Testis (tissue), 3 donors: ENCODE results near the gene TNS1. TPM values are rescaled to one million over a fixed set of nuclear protein-coding genes. Genes with fewer than 3 reads are reported as not detected.

Experiments used
- DNase-seq: peaks from one replicate; pipeline ENCODE4 v3.0.0-alpha.2; 2019
- H3K27ac ChIP-seq, 2 donors: fragments of 200-600 bp; sonication (generic); one replicate each; pipeline ENCODE4 v1.5.1; 2019
- H3K27me3 ChIP-seq: fragments of 200-600 bp; sonication (generic); one replicate; pipeline ENCODE4 v1.5.1; 2019
- H3K36me3 ChIP-seq: fragments of 200-600 bp; sonication (generic); one replicate; pipeline ENCODE4 v1.5.1; 2017; ENCODE audit warnings: low read depth; ENCODE audit errors: missing control alignments
- H3K4me1 ChIP-seq: fragments of 200-600 bp; sonication (generic); one replicate; pipeline ENCODE4 v1.5.1; 2019
- H3K4me3 ChIP-seq, 2 donors: fragments of 200-600 bp; sonication (generic); one replicate each; pipeline ENCODE4 v1.5.1; 2017 to 2019
- H3K9me3 ChIP-seq: fragments of 200-600 bp; sonication (generic); one replicate; pipeline ENCODE4 v1.5.1; 2017
- CTCF ChIP-seq, 3 experiments: fragments of 450-650 bp in 2 of 3; fragments of 200-600 bp in 1 of 3; sonication (generic) in 1 of 3; IDR thresholded peaks; one replicate each; pipeline ENCODE4 v1.5.1; 2016 to 2019; ENCODE audit warnings: antibody characterized with exemption in 3 of 3, mild to moderate bottlenecking in 2 of 3, moderate library complexity in 1 of 3
- POLR2A ChIP-seq: fragments of 450-650 bp; IDR thresholded peaks from one replicate; pipeline ENCODE4 v1.6.1; 2017; ENCODE audit warnings: antibody characterized with exemption, mild to moderate bottlenecking, moderate library complexity
- WGBS, 2 donors: methylation state at CpG; one replicate each; pipeline ENCODE4 v1.1.5; 2018; 5-methylcytosine and 5-hydroxymethylcytosine counted together
- intact Hi-C: fragments of 100-400 bp; cut with DNase I; formaldehyde crosslinking; loops from one replicate; pipeline ENCODE4 v1.15.1; 2023; ENCODE audit warnings: low total_unique reads
- polyA plus RNA-seq: library from polyadenylated mRNA; stranded (reverse); fragments of 350-450 nt; fragmentation: Illumina TruSeq; extraction: RNeasy Lipid Tissue Mini Kit (QIAGEN cat#74804); gene quantifications from one replicate; pipeline ENCODE4 v1.2.3, GENCODE V29; 2014; ENCODE audit warnings: low read depth, low replicate concordance; ENCODE audit not compliant: insufficient read depth
- total RNA-seq, 2 donors: library from RNA; depleted of rRNA; stranded (reverse); fragments of >200 nt; gene quantifications; one replicate each; pipeline ENCODE4 v1.2.3, GENCODE V29; 2016

TNS1 gene
- total and polyA plus RNA-seq, 3 donors from 2014 or later: 75.9 to 256 (median 227) TPM

DNA sequence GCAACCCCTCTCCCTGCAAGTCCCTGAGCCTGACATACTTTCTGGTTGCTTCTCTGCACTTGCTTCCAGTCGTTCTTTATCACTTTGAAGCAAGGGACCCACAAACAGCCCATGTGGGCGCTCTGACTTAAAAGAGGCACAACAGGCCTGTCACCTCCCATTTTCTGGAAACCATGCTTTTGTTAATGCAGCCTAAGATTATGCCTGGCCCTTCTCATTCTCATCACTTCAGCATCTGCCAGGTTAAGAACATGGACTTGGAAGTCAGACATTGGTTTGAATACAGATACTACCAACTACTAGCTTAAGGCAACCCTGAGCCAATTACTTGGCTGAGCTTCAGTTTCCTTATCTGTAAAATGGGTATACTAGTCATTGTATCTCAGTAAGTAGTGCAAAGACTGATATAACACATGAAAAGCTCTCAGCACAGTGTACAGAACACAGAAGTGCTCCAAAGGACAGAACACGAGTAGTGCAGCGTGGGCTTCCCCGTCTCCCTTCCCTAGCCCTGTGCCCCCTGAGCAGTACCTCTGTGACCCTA lies 141.4 kb downstream of the TNS1 start:
- Histone ChIP-seq H3K4me1 (peaks cover 30% of the 10 kb centered on the region), H3K27me3 (no peaks in the 10 kb centered on the region), H3K4me3 (no peak overlapping the region), H3K9me3 (no peaks in the 10 kb centered on the region), H3K36me3 (no peaks in the 10 kb centered on the region), H3K27ac (no peak overlapping the region)
- intact Hi-C loops: no loop called here
- no peak for TF ChIP-seq POLR2A
- TF ChIP-seq CTCF (IDR thresholded peaks at IDR 0.05): no peak
- 84 to 86% methylated on average over 5 of the region's 5 CpGs for WGBS, 2 donors
- DNase-seq: no peak

DNA sequence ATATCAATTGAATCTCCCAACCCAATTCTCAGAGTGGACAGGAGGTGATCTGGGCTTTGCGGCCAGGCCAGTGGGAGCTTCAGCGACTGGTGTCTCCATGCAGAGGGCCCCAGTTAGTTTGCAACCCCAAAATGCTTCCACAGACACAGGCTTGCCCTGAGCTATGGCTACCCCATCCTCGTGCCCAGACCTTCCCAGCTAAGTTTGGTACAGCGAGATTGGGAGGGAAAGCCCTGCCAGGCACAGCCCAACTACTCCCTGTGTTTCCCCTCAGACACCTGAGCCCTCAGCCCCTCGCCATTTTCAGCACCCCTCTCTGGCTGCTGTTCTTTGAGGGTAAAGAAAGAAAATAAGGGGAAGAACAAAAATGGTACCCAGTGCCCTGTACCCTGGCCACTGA lies 142.9 kb downstream of the TNS1 start:
- H3K9me3 ChIP-seq: no peaks in the 10 kb centered on the region
- peak overlapping the region in 1 of 2 donors; percentile 59 for H3K27ac ChIP-seq
- 74 to 93% methylated on average over 5 of the region's 5 CpGs for WGBS, 2 donors
- no peak for TF ChIP-seq CTCF (IDR thresholded peaks at IDR 0.05)
- H3K27me3 ChIP-seq: no peaks in the 10 kb centered on the region
- H3K4me1 ChIP-seq: peaks cover 30% of the 10 kb centered on the region
- no peak overlapping the region for H3K4me3 ChIP-seq
- H3K36me3 ChIP-seq: no peaks in the 10 kb centered on the region
- intact Hi-C loops: no loop called here
- DNase-seq: no peak

DNA sequence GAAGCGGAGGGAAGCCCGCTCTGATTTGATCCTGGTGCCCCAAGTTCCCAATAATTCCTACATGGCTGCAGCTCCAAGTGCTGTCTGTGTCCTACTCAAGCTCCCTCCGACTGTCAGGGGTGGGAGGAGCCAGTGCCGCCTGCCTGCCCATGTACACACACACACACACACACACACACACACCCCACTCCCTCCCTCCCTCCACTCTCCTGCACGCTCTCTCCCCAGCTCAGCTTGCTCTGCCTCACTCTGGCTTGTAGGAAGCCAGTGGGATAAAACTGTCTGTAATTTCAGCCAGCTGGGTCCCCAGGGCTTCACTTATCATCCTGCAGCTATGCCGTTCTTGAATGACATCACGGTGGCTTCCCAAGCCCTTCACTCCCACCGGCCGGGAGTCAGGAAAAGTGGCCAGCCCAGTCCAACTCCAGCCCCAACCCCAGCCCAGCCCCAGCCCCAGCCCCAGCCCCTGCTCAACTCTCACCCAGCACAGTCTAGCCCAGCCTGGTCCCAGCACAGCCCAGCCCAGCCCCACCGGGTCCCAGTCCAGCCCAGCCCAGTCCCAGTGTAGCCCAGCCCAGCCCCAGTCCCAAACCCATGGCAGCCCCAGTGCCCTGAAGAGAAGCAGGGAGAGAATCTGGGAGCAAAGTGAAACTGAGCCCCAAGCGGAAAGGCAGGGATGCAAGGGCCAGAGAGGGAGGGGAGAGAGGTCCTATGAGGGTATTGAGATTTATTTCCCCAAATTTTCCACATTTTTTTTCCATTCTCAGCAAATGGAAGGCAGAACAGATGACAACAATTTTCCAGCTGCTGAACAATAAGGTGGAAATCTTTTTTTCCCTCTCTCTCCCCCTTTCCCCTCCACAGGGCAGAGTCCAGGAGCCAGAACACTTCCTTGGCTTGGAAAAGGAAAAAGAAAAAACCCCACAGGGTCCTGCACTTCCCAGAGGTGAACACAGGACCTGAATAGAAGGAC lies 144.0 kb downstream of the TNS1 start:
- intact Hi-C loops: no loop called here
- Histone ChIP-seq H3K27ac (peak overlapping the region in 1 of 2 donors; percentile 59), H3K36me3 (no peaks in the 10 kb centered on the region), H3K4me1 (peaks cover 30% of the 10 kb centered on the region), H3K9me3 (no peaks in the 10 kb centered on the region), H3K4me3 (no peak overlapping the region), H3K27me3 (no peaks in the 10 kb centered on the region)
- TF ChIP-seq CTCF (IDR thresholded peaks at IDR 0.05) (no peak), POLR2A (no peak)
- peak; percentile 80 for DNase-seq
- WGBS, 2 donors: 39 to 42% methylated on average over 9 to 11 of the region's 11 CpGs

- H3K9me3 ChIP-seq: no peaks in the 10 kb centered on the region
- H3K27me3 ChIP-seq: no peaks in the 10 kb centered on the region
- TF ChIP-seq CTCF (IDR thresholded peaks at IDR 0.05) (no peak), POLR2A (no peak)
- 26 to 65% methylated on average over 16 to 20 of the region's 20 CpGs for WGBS, 2 donors
- peaks cover 37% of the 10 kb centered on the region for H3K4me1 ChIP-seq
- DNase-seq: no peak
- intact Hi-C loops: no loop called here
- no peaks in the 10 kb centered on the region for H3K36me3 ChIP-seq
- H3K4me3 ChIP-seq: no peak overlapping the region
- peak overlapping the region in 1 of 2 donors; percentile 57 for H3K27ac ChIP-seq
Measured at GRCh38 chr2:217857624-217858506, 144.9 kb downstream of the TNS1 start.
